ENCODE data around the gene ALDH3A1. TPM values are rescaled to one million over a fixed set of nuclear protein-coding genes. Genes with fewer than 3 reads are reported as not detected.

Gene ALDH3A1
- total RNA-seq, 4 donors from 2014 or later: 41.7 to 128 (median 83.9) TPM

GRCh38 chr17:19716108-19717030 is 31.7 kb downstream of the ALDH3A1 start, which contains the start of gene SLC47A2:
SLC47A2 (minus strand) TSS chr17:19716584; CDS start chr17:19716555, 29 bp downstream.
- H3K4me3 ChIP-seq: no peak within 1 kb of the TSS
- H3K9me3 ChIP-seq: no peaks in the 10 kb centered on the region
- TF ChIP-seq POLR2A (IDR thresholded peaks at IDR 0.05) (no peak), POLR2AphosphoS5 (IDR thresholded peaks at IDR 0.05) (no peak), EP300 (IDR thresholded peaks at IDR 0.05) (no peak), CTCF (IDR thresholded peaks at IDR 0.05) (no peak)
- DNase-seq (ENCODE audit: low spot score in 2 of 2): no peak
- no peaks in the 10 kb centered on the region for H3K36me3 ChIP-seq
- WGBS: no CpG with 5 or more reads among the region's 13 CpGs
- no peaks in the 10 kb centered on the region for H3K27me3 ChIP-seq
- no peak within 1 kb of the TSS for H3K27ac ChIP-seq
- peaks cover 50% of the 10 kb centered on the region for H3K4me1 ChIP-seq

- Histone ChIP-seq H3K9me3 (no peaks in the 10 kb centered on the region), H3K27me3 (no peaks in the 10 kb centered on the region), H3K4me3 (no peak overlapping the region), H3K4me1 (peaks cover 38% of the 10 kb centered on the region), H3K36me3 (no peaks in the 10 kb centered on the region), H3K27ac (no peak overlapping the region)
- no peak for TF ChIP-seq POLR2AphosphoS5 (IDR thresholded peaks at IDR 0.05)
- no peak for TF ChIP-seq CTCF (IDR thresholded peaks at IDR 0.05)
- TF ChIP-seq EP300 (IDR thresholded peaks at IDR 0.05): no peak
- TF ChIP-seq POLR2A (IDR thresholded peaks at IDR 0.05): no peak
- DNase-seq (ENCODE audit: low spot score in 2 of 2): peak in 1 of 2 donors; percentile 56
- whole genome bisulfite sequencing: 87% methylated on average over 14 of the region's 27 CpGs
These were observed 33.3 kb downstream of the ALDH3A1 start for GRCh38 chr17:19714542-19715411.

- DNase-seq (ENCODE audit: low spot score in 2 of 2): peak in 1 of 2 donors; percentile 47
- peaks cover 34% of the 10 kb centered on the region for H3K4me1 ChIP-seq
- no peaks in the 10 kb centered on the region for H3K27me3 ChIP-seq
- H3K9me3 ChIP-seq: no peaks in the 10 kb centered on the region
- H3K27ac ChIP-seq: no peak overlapping the region
- 96% methylated on average over 14 of the region's 28 CpGs for WGBS
- no peaks in the 10 kb centered on the region for H3K36me3 ChIP-seq
- H3K4me3 ChIP-seq: no peak overlapping the region
- no peak for TF ChIP-seq CTCF (IDR thresholded peaks at IDR 0.05)
- no peak for TF ChIP-seq POLR2A (IDR thresholded peaks at IDR 0.05)
- no peak for TF ChIP-seq EP300 (IDR thresholded peaks at IDR 0.05)
- no peak for TF ChIP-seq POLR2AphosphoS5 (IDR thresholded peaks at IDR 0.05)
These were observed 34.2 kb downstream of the ALDH3A1 start for GRCh38 chr17:19713901-19714361.

GRCh38 chr17:19713462-19713861 is 34.6 kb downstream of the ALDH3A1 start:
- peak in 1 of 2 donors; percentile 40 for DNase-seq (ENCODE audit: low spot score in 2 of 2)
- TF ChIP-seq POLR2AphosphoS5 (IDR thresholded peaks at IDR 0.05): no peak
- TF ChIP-seq EP300 (IDR thresholded peaks at IDR 0.05): no peak
- no peak for TF ChIP-seq CTCF (IDR thresholded peaks at IDR 0.05)
- no peak for TF ChIP-seq POLR2A (IDR thresholded peaks at IDR 0.05)
- H3K27ac ChIP-seq: no peak overlapping the region
- H3K36me3 ChIP-seq: no peaks in the 10 kb centered on the region
- peaks cover 29% of the 10 kb centered on the region for H3K4me1 ChIP-seq
- H3K27me3 ChIP-seq: no peaks in the 10 kb centered on the region
- H3K9me3 ChIP-seq: no peaks in the 10 kb centered on the region
- H3K4me3 ChIP-seq: no peak overlapping the region
- WGBS: 85% methylated on average over 6 of the region's 16 CpGs

Data from suprapubic skin (tissue), 4 donors.